ENCODE measurements around the gene PLEKHO2.

PLEKHO2 gene

DNA sequence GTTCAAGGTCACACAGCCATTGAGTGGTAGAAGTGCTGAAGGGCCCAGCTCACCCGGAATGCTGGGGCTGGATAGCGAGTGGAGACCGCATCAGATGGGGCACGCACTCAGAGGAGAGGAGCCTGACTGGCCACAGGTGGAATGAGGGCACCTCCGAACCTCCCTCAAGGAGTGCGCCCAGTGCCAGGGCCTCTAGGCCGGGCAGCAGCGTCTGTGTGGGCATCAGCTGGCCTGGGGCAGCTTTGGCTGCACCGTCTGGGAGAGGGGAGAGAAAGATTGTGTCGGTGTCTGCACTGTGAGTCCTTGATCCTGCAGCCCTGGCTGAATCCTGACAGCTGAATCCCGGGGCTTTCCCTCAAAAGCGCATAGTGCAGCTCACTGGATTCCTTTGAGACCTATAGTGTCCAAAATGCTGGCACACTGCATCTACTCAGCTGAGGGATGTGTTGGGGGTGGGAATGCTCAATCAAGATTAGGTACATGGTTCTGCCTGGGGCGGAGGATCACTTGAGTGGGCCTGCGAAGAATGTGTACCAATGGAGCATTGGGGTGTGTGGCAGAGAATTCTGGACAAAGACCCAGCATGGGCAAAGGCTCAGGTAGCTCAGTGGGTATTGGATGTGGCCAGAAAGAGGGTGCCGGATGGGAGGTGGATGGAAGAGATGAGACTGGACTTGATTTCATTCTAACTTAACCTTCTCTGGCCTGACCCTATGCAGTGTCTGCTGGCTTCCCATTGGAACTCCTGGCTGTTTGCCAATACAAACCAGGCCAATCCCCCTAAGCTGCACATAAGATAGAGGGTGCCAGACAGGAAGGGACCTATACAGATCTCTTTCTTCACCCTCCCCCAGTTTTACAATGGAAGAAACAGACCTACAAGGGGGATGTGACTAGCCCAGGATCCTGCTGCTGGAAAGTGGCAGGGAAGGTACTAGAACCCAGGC lies 70.9 kb downstream of the PLEKHO2 start:
- no peak for DNase-seq (ENCODE audit: low read depth in 2 of 2)

DNA sequence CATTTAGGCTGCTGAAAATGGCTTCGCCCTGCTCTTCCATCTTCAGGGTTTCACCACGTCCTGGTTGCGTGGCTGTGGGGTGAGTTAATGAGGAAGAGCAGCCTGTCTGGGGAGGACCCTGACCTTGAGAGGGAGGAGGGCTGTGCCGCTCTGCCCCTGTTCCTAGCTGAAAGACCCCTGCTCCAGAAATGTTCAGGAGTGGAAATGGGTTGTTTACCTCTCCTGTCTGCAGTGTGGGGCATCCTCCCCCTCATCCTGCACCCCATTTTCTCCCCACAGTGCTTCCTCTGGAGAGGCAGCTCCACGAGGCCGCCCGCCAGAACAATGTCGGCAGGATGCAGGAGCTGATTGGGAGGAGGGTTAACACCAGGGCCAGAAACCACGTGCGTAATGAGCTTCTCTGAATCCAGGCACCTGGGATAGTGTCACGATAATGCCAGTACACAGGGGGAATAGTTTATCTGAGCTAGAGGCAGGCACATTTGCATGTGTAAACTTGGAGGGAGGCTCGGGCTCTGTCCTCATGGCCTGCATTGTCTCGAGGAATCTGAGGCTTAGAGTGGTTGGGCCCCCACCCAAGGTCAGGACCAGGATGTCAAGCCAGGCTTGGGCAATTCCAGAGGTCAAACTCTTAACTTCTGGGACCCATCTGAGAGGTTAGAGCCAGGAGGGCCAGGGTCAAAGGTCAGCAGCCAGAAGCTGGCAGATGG lies 74.0 kb downstream of the PLEKHO2 start:
- DNase-seq (ENCODE audit: low read depth in 2 of 2): no peak

DNA sequence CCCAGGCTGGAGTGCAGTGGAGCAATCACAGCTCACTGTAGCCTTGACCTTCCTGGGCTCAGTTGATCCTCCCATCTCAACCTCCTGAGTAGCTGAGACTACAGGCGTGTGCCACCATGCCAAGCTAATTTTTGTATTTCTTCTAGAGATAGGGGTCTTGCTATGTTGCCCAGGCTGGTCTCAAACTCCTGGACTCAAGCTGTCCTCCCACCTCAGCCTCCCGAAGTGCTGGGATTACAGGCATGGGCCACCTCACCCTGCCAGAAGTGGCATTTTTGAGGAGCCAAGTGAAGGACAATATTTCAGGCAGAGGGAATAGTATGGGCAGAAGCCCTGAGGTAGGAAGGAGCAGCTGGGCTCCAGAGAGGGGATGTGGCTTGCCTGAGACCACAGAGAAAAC lies 74.7 kb downstream of the PLEKHO2 start:
- DNase-seq (ENCODE audit: low read depth in 2 of 2): no peak

DNA sequence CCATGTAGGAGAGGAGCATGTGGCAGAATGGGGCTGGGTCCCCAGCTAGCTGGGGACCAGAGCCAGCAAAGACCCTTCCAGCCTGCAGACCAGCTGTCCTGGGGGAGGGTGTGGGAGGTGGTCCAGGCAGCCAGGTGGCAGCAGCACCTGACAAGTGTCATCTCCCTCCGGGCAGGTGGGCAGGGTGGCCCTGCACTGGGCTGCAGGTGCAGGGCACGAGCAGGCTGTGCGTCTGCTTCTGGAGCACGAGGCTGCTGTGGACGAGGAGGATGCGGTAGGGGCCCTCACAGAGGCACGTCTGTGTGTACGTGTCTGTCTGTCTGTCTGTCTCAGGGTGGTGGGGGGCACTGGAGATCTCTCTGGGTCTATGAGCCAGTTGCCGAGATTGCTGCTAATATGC lies 75.5 kb downstream of the PLEKHO2 start:
- no peak for DNase-seq (ENCODE audit: low read depth in 2 of 2)
